Transverse colon (tissue), 3 donors: ENCODE results near the gene CHAT.

Source experiments
- CTCF ChIP-seq, 5 experiments: fragments of 200-600 bp in 3 of 5; fragments of 450-650 bp in 2 of 5; sonication (generic) in 3 of 5; IDR thresholded peaks; 1 replicate in 2 of 5; 2 replicates in 3 of 5; pipeline ENCODE4 v1.5.1; 2016 to 2017; ENCODE audit warnings: antibody characterized with exemption in 5 of 5, inconsistent platforms in 3 of 5, mild to moderate bottlenecking in 2 of 5, moderate library complexity in 1 of 5
- POLR2A ChIP-seq: fragments of 450-650 bp; IDR thresholded peaks from one replicate; pipeline ENCODE4 v1.6.1; 2016; ENCODE audit warnings: antibody characterized with exemption, mild to moderate bottlenecking, moderate library complexity

- TF ChIP-seq CTCF (IDR thresholded peaks at IDR 0.05) (no peak), POLR2A (no peak)
Observed at GRCh38 chr10:49568235-49568634, 45.6 kb upstream of the CHAT start.
